Astrocyte of the spinal cord (primary cell): ENCODE measurements around the gene C1S.

Experiments
- DNase-seq: peaks from one replicate; pipeline ENCODE4 v3.0.0; 2011; ENCODE audit warnings: low read depth, low spot score
- H3K4me3 ChIP-seq: 2 replicates; pipeline ENCODE4 v1.5.1; 2011; ENCODE audit warnings: low read depth, mild to moderate bottlenecking, low read length, moderate library complexity
- in situ Hi-C: cut with HindIII; loops from 2 replicates; pipeline ENCODE4 v1.10.0; 2017; ENCODE audit warnings: low sequenced_read_pairs
- TF ChIP-seq, protein P1 (sequence below): IDR thresholded peaks from 2 replicates; pipeline ENCODE4 v1.5.1; 2012; ENCODE audit warnings: low read depth, mild to moderate bottlenecking, low read length, inconsistent platforms

The C1S gene

DNA sequence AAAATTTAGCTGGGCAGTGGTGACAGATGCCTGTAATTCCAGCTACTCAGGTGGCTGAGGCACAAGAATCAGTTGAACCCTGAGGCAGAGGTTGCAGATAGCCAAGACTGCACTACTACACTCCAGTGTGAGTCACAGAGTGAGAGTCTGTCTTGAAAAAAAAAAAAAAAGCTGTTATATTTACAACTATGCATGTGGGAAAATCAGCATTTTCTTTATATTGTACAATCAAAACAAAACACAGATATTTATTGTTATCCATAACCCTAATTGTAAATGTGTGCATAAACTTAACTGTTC is 19.3 kb downstream of the C1S start:
- TF ChIP-seq, protein P1, sequence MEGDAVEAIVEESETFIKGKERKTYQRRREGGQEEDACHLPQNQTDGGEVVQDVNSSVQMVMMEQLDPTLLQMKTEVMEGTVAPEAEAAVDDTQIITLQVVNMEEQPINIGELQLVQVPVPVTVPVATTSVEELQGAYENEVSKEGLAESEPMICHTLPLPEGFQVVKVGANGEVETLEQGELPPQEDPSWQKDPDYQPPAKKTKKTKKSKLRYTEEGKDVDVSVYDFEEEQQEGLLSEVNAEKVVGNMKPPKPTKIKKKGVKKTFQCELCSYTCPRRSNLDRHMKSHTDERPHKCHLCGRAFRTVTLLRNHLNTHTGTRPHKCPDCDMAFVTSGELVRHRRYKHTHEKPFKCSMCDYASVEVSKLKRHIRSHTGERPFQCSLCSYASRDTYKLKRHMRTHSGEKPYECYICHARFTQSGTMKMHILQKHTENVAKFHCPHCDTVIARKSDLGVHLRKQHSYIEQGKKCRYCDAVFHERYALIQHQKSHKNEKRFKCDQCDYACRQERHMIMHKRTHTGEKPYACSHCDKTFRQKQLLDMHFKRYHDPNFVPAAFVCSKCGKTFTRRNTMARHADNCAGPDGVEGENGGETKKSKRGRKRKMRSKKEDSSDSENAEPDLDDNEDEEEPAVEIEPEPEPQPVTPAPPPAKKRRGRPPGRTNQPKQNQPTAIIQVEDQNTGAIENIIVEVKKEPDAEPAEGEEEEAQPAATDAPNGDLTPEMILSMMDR, result no peak
- peak; percentile 53 for DNase-seq
- in situ Hi-C loops, result no loop called here
- no peak overlapping the region for H3K4me3 ChIP-seq

DNA sequence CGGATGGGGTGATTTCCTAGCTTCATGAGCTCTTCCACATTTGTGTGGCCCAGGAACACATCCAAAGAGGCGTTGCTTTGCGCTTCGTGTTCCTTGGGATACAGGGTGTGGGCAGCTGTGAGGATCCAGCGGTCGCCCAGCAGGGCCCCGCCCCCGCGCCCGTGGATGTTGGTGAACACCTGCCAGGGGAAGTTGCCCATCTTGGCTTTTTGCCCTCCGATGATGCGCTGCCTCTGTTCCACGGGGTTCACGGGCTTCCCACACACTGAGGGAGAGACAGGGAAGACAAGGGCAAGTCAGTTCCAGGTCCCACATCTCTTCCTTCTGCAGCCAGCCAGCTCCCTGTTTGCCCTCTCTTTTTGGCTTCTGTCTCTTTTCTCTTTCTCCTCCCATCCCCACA is 20.5 kb downstream of the C1S start:
- no peak for DNase-seq
- in situ Hi-C loops, result no loop called here
- no peak overlapping the region for H3K4me3 ChIP-seq
- TF ChIP-seq, protein P1, result no peak

DNA sequence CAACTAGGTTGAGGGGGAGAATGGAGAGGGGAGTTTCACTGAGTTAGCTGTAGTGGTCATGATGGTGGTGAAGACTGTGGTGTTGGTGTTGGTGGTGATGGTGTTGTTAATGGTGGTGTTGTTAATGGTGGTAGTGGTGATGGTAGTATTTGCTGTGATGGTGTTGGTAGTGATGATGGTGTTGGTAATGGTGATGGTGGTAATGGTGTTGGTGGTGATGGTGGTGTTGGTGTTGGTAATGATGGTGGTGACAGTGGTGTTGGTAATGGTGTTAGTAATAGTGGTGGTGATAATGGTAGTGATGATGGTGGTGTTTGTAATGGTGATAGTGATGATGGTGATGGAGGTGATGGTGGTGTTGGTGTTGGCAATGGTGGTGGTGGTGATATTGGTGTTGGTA is 22.6 kb downstream of the C1S start:
- H3K4me3 ChIP-seq, result no peak overlapping the region
- TF ChIP-seq, protein P1, result no peak
- in situ Hi-C loops, result no loop called here
- no peak for DNase-seq

DNA sequence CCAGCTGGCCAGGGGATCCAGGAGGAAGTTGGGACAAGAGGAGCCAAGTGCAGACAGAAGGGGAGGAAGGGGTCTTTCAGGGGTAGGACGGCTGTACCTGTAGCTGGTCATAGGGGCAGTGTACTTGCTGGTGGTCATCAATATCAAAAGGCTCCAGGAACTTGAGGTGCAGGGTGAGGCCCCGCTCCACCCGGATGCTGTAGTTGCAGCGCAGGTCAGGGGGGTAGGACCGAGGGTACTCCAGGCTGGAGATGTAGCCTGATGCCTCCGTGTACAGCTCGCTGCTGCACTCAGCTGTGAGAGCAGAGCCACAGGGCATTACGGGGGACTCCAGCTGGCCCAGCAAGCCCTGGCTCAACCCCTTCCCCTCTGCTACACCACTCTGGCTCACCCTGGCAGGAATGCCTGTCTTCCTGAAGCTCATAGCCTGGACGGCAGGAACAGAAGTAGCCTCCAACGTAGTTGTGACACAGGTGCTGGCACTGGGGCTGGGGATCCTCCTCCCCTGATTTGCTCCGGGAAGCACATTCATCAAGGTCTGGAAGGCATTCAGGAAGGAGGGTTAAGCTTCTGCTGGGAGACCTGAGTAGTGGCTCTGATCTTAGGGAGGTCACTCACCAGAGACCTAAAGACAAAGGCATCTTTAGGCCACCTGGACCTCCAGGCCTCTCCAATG is 28.8 kb downstream of the C1S start:
- TF ChIP-seq, protein P1, result no peak
- in situ Hi-C loops, result no loop called here
- DNase-seq, result no peak
- no peak overlapping the region for H3K4me3 ChIP-seq

- TF ChIP-seq, protein P1, result no peak
- in situ Hi-C loops, result no loop called here
- peak; percentile 31 for DNase-seq
- no peak overlapping the region for H3K4me3 ChIP-seq
These were observed 29.9 kb downstream of the C1S start for GRCh38 chr12:7090222-7090998.

- in situ Hi-C loops, result no loop called here
- no peak for DNase-seq
- H3K4me3 ChIP-seq, result no peak overlapping the region
- TF ChIP-seq, protein P1, result no peak
These were observed 30.7 kb downstream of the C1S start for GRCh38 chr12:7091171-7091570.
